ENCODE results near the gene EFNA3.

EFNA3 gene

GRCh38 chr1:155136748-155137147, 58.1 kb downstream of the EFNA3 start:
- DNase-seq, result no peak
